Stimulated activated CD4-positive, alpha-beta T cell treated with anti-CD3 and anti-CD28 coated beads, Interleukin-15, amount 100 ng/mL, for 48 hours (primary cell): ENCODE measurements around the gene GABRB3.

Experiments
- DNase-seq, 2 donors: peaks; one replicate each; pipeline ENCODE4 v3.0.0-alpha.2; 2020; ENCODE audit warnings: low read depth in 2 of 2

Gene GABRB3

GRCh38 chr15:26772154-26773066 lies at the start of gene GABRB3:
TSS of gene GABRB3 (minus strand) at chr15:26773066.
- DNase-seq = no peak

DNA sequence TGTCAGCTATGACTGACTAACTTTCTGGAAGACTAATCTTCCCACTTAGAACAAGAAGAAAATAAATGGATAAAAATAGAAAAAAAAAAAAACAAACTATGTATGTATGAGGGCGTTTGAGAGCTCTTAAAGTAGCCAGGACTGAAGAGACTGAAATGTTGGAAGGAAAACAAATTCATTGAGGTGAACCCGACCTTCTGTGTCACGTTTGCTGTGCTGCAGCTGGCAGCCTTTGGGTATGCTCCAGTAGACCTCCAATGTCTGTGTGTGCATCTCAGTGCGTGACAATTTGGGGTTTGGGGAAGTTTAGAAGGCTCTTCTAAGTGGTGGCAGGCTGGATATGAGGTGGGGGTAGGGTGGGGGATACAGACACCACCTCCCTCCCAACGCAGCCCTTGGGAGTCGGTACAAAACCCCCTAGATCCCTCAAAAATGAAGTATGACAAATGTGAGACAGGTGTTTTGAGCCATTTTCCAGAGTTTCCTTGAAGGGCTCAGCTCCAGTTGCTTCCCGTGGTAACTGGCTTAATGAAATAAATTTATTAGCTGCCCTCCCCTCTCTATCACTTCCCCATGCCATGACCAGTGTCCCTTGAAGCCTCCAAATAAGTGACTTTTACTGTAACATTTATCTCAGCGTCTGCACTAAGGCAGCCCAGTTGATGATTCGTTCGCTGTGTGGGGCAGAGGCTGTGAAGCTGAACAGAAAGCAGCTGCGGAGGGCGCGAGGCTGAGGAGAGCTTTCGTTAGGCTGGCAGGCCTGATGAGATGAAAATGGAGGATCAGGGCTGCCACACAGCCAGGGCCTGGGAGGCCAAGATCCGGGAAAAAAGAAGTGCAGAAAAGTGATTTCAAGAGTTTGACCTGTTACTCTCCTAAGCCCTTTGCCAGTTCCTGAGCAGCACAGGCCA lies 34.9 kb upstream of the GABRB3 start:
- DNase-seq = no peak

- no peak for DNase-seq
These were observed 33.7 kb upstream of the GABRB3 start for GRCh38 chr15:26806574-26806973.

DNA sequence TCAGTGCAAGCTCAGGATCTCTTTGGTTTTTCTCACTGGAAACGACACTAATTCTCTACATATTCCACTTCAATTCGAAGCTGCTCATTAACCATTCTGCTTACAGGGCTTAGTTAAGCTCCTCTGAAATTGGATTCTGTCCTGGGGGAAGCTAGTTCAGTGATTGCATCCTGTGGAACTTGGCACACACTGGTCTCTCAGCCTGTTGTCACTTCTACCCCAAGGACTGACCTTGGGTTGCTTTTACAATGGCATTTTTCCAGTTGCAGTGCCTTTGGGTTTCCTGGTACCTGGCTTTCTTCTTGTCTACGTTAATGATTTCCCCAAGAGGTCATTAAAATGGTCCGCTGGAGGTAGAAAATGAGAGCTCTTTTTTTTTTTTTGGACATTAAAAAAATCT lies 33.3 kb upstream of the GABRB3 start:
- no peak for DNase-seq

- no peak for DNase-seq
These were observed 32.6 kb upstream of the GABRB3 start for GRCh38 chr15:26805470-26805869.

DNA sequence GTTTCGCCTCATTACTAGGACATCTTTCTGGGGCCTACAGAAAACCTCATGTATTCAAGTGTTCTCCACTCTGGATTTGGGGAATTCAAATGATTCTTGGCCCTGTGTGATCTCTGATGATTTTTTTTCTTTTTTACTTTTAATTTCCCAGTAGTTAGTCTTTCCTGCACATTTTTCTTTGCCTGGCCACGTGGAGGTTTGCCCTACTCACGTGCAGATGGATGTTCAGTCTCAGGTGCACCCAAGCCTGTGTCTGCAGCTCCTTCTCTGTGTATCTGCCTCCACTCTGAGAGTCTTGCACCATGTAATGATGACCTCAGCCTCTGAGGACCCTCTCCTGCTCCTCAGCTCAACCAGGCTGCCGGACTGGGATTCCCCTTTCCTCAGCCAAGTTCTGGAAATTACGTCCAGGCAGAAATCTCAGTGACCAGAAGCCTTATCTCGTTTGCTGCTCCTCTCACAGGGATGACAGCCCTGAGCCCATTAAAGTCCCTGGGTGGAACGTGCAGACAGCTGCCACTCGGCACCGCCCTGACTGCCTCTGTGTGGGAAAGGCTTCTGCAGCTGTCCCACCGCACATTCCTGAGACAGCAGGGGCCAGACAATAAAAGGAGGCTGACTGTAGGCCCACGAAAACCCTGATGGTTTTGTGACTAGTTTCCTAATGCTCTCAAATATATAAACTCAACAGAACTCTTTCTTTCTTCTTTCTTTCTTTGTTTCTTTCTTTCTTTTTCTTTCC lies 31.4 kb upstream of the GABRB3 start:
- DNase-seq = no peak

DNA sequence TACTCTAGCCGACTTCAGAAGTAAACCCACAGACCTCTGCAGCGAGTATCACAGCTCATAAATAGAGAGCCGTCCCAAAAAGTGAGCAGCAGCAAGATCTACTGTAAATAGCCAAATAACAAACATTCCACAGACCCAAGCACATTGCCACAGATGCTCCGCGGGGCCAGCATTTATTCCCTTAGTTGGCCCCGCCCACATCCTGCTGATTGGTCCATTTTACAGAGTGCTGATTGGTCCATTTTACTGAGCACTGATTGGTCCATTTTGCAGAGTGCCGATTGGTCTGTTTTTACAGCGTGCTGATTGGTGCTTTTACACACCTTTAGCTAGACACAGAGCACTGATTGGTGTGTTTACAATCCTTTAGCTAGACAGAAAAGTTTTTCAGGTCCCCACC lies 17.3 kb upstream of the GABRB3 start:
- no peak for DNase-seq

GRCh38 chr15:26781816-26782215 lies 8.9 kb upstream of the GABRB3 start:
- DNase-seq = no peak

DNA sequence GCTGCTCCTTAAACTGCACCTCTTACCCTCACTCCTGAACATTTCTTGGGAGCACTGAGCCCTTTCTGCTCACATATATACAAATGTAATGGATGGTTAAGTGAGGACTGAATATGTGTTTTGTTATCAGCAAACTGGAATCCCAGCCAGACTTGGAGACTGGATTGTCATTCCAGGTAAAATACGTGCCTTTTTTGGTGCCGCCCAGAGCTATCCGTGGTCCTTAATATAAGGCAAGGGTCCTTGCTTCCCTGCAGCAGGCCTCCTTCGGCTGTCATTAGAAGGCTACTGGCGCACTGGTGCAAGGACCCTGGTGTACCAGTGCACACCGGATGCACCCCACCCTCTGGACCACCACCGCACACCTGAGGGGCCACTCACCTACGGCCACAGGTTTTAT lies 1.1 kb upstream of the GABRB3 start:
- no peak for DNase-seq

DNA sequence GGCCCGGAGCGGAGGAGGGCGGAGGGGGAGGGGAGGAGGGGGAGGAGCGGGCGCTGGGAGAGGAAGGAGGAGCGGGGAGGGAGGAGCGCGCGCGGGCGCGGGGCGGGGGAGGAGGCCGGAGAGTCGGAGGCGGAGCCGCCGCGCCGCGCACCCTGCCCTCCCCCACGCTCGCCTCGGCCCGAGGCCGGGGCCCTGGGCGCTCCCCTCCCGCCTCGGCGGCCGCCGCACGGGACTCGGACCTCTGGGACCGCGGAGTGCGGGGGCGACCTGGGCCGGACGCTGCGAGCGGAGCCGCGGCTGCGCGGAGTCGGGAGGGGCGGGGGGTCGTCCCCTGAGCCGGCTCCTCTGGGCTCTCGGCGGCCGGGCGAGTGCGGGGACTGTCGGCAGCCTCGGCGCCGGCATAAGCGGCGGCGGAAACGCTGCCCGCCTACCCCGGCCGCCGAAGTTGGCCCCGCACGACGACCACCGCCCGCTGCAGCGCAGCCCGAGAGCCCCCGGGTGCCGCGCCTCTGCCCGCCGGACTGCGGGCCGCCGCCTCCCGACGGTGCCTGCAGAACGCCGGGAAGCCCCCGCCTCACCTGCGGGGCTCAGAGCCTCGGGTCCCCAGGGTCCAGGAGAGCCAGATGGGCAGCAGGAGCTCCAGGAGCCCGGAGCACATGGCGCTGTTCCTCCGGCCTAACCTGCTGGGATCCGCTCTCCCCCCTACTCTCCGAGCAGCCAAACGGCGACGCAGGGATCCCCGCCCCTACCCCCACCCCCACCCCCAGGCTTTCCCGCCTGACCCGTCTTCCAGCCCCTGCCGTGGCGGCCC lies 406 bp upstream of the GABRB3 start:
- no peak for DNase-seq

DNA sequence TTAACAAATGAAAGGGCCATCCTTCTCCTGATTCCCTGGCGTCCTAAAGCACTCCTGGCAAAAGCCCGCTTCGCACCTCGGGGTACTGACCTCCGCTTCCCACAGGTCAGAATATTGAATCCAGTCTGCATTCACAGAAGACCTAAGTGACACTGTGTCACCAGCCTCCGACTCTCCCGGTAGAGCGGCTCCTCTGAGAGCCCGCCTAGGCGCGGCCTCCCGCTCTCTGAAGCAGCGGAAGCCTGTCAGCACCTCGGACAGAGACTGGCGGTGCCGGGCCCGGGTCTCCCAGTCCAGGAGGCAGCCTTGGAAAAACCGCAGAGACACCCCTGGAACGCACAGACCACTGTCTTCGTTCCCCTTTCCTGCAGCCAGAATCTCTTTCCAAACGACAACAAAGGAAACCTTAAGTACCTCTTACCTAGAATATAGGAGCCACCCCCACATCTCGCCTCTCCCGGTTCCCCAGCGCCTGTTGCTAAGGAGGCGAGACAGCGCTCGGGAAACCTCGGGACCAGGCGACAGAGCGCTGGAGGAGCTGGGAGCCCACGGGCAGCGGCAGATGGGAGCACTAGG lies 1.2 kb downstream of the GABRB3 start:
- DNase-seq = no peak

DNA sequence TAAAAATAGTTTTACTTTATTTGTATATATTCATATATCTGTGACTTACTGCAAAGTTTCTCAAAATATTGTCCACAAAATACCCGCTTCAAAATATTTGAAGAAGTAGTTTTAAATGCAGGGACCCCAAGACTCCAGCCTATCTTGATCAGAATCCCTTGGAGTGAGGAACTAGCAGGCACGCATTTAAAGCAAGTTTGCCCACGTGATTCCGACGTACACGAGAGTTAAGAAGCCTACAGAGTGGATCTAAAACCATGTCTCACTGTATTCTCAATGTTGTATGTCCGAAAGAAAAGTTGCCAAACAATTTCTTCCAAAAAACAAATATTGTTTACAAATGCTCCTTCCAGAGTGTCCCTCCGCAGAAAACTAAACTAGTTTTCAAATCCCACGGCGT lies 1.7 kb downstream of the GABRB3 start:
- no peak for DNase-seq

GRCh38 chr15:26767169-26767670 lies 5.6 kb downstream of the GABRB3 start:
- no peak for DNase-seq

DNA sequence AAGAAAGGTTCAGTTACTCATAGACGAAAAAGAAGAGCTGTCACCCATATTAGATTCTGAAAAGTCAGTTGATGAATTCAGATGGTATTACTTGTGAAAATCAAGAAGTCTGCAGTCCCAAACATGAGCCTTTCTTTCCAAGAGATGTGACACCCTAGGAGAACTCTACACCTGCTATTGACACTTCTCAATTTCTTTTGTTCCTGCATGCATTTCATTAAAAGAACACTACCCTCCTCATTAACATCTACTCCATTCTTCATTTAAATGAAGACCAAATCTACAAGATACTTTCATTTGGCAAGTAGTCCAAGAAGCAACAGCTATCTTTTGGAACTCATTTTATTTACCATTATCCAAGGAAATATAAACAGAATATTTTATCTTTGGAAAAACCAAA lies 6.6 kb downstream of the GABRB3 start:
- no peak for DNase-seq

- DNase-seq = no peak
These were observed 12.9 kb downstream of the GABRB3 start for GRCh38 chr15:26759986-26760385.

DNA sequence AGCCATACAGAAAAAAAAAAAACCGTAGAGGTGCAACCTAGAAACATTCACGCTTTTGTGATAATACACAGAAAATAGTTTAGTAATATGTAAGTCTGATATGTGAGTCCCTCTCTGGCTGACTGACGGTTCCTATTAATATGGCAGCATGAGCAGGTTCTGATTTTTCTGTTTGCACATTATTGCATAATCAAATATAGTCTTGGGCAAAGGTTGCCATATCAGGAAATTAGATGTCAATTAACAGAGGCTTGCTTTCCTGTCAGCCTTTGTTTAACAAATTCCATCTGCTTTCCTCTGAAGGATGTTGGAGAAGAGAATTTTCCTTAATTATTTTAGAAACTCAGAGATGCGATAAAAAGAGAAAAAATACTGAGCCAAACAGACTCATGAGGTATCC lies 14.8 kb downstream of the GABRB3 start:
- no peak for DNase-seq

GRCh38 chr15:26757141-26757540 lies 15.7 kb downstream of the GABRB3 start:
- no peak for DNase-seq

GRCh38 chr15:26744894-26745293 lies 28.0 kb downstream of the GABRB3 start:
- no peak for DNase-seq

DNA sequence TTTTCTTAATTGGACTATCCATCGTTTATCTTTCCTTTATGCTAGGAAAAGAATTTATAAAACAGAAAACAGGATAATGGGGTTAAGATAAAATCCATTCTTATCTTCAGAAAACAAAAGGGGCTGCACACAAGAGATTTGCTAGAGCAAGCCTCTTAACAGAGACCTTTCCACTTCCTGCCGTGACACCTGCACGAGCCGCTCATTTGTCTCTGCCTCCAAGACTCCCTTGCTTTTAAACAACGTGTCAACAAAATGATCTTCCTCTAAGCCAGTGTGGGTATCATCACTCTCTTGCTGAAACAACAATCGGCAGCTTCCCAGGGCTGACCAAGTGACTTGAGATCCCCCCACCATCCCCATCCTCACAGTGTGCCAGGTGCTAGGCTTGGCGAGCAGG lies 33.1 kb downstream of the GABRB3 start:
- no peak for DNase-seq

DNA sequence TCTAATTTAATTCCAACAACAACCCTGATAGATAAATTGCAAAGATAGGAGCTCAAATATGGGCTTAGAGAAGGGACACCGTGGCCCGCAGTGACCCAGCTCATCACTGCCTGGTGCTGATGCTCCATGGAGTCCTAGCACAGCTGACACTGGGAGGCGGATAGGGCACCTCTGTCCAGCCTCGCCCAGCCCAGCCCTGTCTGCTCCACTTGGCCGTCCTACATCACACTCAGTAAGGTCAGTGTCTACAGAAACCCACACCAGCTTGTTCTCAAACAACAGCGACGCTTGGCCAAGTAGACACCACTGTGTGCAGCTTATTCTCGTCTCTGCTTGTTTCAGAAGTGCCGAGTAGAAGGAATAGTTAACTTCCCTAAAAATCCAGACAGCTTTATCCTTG lies 33.9 kb downstream of the GABRB3 start:
- DNase-seq = no peak
